GM23338 (cell line): Measurements from ENCODE around the gene C1orf21. TPM values are rescaled to one million over a fixed set of nuclear protein-coding genes. Genes with fewer than 3 reads are reported as not detected.

Source experiments
- ATAC-seq: fragments of 200-7000 bp; cut with Tn5 transposase; 3 replicates; pipeline ENCODE4 v1.9.1; 2020
- DNase-seq: peaks from one replicate; pipeline ENCODE4 v3.0.0-alpha.2; 2015; ENCODE audit warnings: low spot score
- H2AFZ ChIP-seq: fragments of 200-600 bp; sonication (generic); 2 replicates; pipeline ENCODE4 v1.8.0; 2016; ENCODE audit warnings: antibody characterized with exemption, mild to moderate bottlenecking, moderate library complexity
- H3F3A ChIP-seq: fragments of 200-600 bp; sonication (generic); replicated peaks from 2 replicates; pipeline ENCODE4 v1.8.0; 2017; ENCODE audit warnings: antibody characterized with exemption, mixed run types, low read depth
- H3K27ac ChIP-seq: fragments of 200-600 bp; sonication (generic); 2 replicates; pipeline ENCODE4 v1.6.1; 2016; ENCODE audit warnings: low read depth
- H3K27me3 ChIP-seq: fragments of 200-600 bp; sonication (generic); 2 replicates; pipeline ENCODE4 v1.8.0; 2016; ENCODE audit warnings: mild to moderate bottlenecking, mixed run types, moderate library complexity; ENCODE audit not compliant: insufficient read depth
- H3K36me3 ChIP-seq: fragments of 200-600 bp; sonication (generic); 2 replicates; pipeline ENCODE4 v1.8.0; 2016; ENCODE audit warnings: mild to moderate bottlenecking; ENCODE audit not compliant: insufficient read depth
- H3K4me1 ChIP-seq: fragments of 200-600 bp; sonication (generic); 2 replicates; pipeline ENCODE4 v1.8.0; 2016; ENCODE audit warnings: mild to moderate bottlenecking, moderate library complexity; ENCODE audit not compliant: insufficient read depth
- H3K4me2 ChIP-seq: fragments of 200-600 bp; sonication (generic); 2 replicates; pipeline ENCODE4 v1.7.1; 2017; ENCODE audit warnings: mixed run types
- H3K4me3 ChIP-seq: fragments of 200-600 bp; sonication (generic); 2 replicates; pipeline ENCODE4 v1.6.1; 2016; ENCODE audit warnings: mixed run types
- H3K79me2 ChIP-seq: fragments of 200-600 bp; sonication (generic); replicated peaks from 2 replicates; pipeline ENCODE4 v1.8.0; 2017; ENCODE audit warnings: mild to moderate bottlenecking; ENCODE audit not compliant: insufficient read depth
- H3K9me2 ChIP-seq: fragments of 200-600 bp; sonication (generic); 2 replicates; pipeline ENCODE4 v1.8.0; 2017; ENCODE audit not compliant: insufficient read depth
- H4K20me1 ChIP-seq: fragments of 200-600 bp; sonication (generic); replicated peaks from 2 replicates; pipeline ENCODE4 v1.8.0; 2017; ENCODE audit warnings: mild to moderate bottlenecking; ENCODE audit not compliant: insufficient read depth
- H3K27ac Mint-ChIP-seq: 2 replicates; pipeline ENCODE4 v1.8.0; 2020; ENCODE audit warnings: inconsistent platforms, mild to moderate bottlenecking, moderate library complexity, mixed read lengths
- H3K27me3 Mint-ChIP-seq: 3 replicates; pipeline ENCODE4 v1.8.0; 2022; ENCODE audit warnings: low read depth, mild to moderate bottlenecking, moderate library complexity, mixed read lengths, inconsistent platforms; ENCODE audit not compliant: insufficient read depth, poor library complexity
- H3K36me3 Mint-ChIP-seq: 3 replicates; pipeline ENCODE4 v1.8.0; 2021; ENCODE audit warnings: low read depth, mild to moderate bottlenecking, inconsistent platforms, moderate library complexity, mixed read lengths
- H3K4me1 Mint-ChIP-seq: 3 replicates; pipeline ENCODE4 v1.8.0; 2020; ENCODE audit warnings: mild to moderate bottlenecking, inconsistent platforms, mixed read lengths
- H3K4me3 Mint-ChIP-seq: 3 replicates; pipeline ENCODE4 v1.8.0; 2021; ENCODE audit warnings: moderate library complexity, mild to moderate bottlenecking, inconsistent platforms, mixed read lengths
- H3K9me3 Mint-ChIP-seq: 3 replicates; pipeline ENCODE4 v1.8.0; 2020; ENCODE audit warnings: moderate library complexity, mild to moderate bottlenecking, inconsistent platforms, mixed read lengths
- EZH2 ChIP-seq: fragments of 200-600 bp; sonication (generic); IDR thresholded peaks from one replicate; pipeline ENCODE4 v1.8.0; 2017; ENCODE audit warnings: antibody characterized with exemption, mild to moderate bottlenecking, low read depth; ENCODE audit not compliant: unreplicated experiment
- EZH2phosphoT487 ChIP-seq: fragments of 200-600 bp; sonication (generic); IDR thresholded peaks from one replicate; pipeline ENCODE4 v1.8.1; 2018; ENCODE audit warnings: antibody characterized with exemption; ENCODE audit not compliant: unreplicated experiment
- NANOG ChIP-seq: IDR thresholded peaks from 2 replicates; pipeline ENCODE4 v1.6.1; 2016; ENCODE audit warnings: antibody characterized with exemption, borderline replicate concordance
- ZNF331 ChIP-seq: fragments of 250-450 bp; sonication (Bioruptor Pico); IDR thresholded peaks from 2 replicates; pipeline ENCODE4 v1.5.0; 2020; ENCODE audit warnings: low read depth, mild to moderate bottlenecking, moderate library complexity
- polyA plus RNA-seq: library from polyadenylated mRNA; unstranded; fragments of >200 nt; fragmentation: Nextera tagmentation; extraction: Ambion mirVana; gene quantifications from 2 replicates; pipeline ENCODE4 v1.2.1, GENCODE V29; 2016
- total RNA-seq: library from RNA; depleted of rRNA; stranded (reverse); fragments of >200 nt; shearing (Covaris generic); gene quantifications from 2 replicates; pipeline ENCODE4 v1.2.3, GENCODE V29; 2014
- TF ChIP-seq, protein P1 (sequence below): IDR thresholded peaks from one replicate; pipeline ENCODE4 v1.6.1; 2018; ENCODE audit warnings: antibody characterized with exemption; ENCODE audit not compliant: unreplicated experiment
- TF ChIP-seq, protein P2 (sequence below): IDR thresholded peaks from 2 replicates; pipeline ENCODE4 v1.6.1; 2016; ENCODE audit warnings: antibody characterized with exemption

Gene C1orf21
- total and polyA plus RNA-seq, 2 experiments from 2014 or later = 28.0 to 40.4 TPM

DNA sequence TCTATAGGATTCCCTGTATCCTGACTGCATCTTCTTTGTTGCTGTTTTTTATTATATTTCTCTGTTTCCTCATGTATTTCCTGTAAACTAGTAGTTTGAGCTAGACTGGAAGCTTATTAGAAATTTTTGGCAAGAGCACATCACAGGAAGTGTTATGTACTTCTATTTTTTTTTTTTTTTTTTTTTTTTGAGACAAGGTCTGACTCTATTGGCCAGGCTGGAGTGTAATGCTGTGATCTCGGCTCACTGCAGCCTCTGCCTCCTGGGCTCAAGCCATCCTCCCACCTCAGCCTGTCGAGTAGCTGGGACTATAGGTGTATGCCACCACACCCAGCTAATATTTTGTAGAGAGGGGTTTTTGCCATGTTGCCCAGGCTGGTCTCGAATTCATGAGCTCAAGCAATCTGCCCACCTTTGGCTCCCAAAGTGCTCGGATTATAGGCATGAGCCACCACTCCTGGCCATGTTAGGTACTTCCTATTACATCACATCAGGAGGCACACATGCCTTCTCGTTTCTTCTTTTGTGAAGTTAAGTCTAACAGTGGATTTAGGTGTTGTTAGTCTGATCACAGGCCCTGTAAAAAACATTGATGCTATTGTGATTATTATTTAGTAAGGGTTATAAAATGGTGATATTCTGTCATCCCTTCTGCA lies 12.5 kb downstream of the C1orf21 start:
- Mint-ChIP-seq H3K4me1 (peaks cover 17% of the 10 kb centered on the region), H3K4me3 (no peak overlapping the region), H3K27ac (peak overlapping the region; percentile 63; the same call in 1 of the 2 replicates), H3K9me3 (no peaks in the 10 kb centered on the region), H3K36me3 (no peaks in the 10 kb centered on the region), H3K27me3 (no peaks in the 10 kb centered on the region)
- Histone ChIP-seq H3K27ac (0 out of 2 replicates have a peak overlapping the region, but pooled peaks have one; percentile 8), H3K79me2 (peaks cover 99% of the 10 kb centered on the region), H3K4me2 (no peak overlapping the region), H3K4me3 (no peak overlapping the region), H4K20me1 (no peaks in the 10 kb centered on the region; the same call in 1 of the 2 replicates), H3K9me2 (no peaks in the 10 kb centered on the region), H3K4me1 (peaks cover 2% of the 10 kb centered on the region), H3K36me3 (no peaks in the 10 kb centered on the region), H3K27me3 (no peaks in the 10 kb centered on the region), H2AFZ (no peak overlapping the region), H3F3A (no peaks in the 10 kb centered on the region)
- peak; percentile 46 for DNase-seq
- no peak for TF ChIP-seq NANOG
- no peak for TF ChIP-seq EZH2
- TF ChIP-seq, protein P1, sequence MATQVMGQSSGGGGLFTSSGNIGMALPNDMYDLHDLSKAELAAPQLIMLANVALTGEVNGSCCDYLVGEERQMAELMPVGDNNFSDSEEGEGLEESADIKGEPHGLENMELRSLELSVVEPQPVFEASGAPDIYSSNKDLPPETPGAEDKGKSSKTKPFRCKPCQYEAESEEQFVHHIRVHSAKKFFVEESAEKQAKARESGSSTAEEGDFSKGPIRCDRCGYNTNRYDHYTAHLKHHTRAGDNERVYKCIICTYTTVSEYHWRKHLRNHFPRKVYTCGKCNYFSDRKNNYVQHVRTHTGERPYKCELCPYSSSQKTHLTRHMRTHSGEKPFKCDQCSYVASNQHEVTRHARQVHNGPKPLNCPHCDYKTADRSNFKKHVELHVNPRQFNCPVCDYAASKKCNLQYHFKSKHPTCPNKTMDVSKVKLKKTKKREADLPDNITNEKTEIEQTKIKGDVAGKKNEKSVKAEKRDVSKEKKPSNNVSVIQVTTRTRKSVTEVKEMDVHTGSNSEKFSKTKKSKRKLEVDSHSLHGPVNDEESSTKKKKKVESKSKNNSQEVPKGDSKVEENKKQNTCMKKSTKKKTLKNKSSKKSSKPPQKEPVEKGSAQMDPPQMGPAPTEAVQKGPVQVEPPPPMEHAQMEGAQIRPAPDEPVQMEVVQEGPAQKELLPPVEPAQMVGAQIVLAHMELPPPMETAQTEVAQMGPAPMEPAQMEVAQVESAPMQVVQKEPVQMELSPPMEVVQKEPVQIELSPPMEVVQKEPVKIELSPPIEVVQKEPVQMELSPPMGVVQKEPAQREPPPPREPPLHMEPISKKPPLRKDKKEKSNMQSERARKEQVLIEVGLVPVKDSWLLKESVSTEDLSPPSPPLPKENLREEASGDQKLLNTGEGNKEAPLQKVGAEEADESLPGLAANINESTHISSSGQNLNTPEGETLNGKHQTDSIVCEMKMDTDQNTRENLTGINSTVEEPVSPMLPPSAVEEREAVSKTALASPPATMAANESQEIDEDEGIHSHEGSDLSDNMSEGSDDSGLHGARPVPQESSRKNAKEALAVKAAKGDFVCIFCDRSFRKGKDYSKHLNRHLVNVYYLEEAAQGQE = no peak
- no peak for TF ChIP-seq EZH2phosphoT487
- ATAC-seq = peak; percentile 84

DNA sequence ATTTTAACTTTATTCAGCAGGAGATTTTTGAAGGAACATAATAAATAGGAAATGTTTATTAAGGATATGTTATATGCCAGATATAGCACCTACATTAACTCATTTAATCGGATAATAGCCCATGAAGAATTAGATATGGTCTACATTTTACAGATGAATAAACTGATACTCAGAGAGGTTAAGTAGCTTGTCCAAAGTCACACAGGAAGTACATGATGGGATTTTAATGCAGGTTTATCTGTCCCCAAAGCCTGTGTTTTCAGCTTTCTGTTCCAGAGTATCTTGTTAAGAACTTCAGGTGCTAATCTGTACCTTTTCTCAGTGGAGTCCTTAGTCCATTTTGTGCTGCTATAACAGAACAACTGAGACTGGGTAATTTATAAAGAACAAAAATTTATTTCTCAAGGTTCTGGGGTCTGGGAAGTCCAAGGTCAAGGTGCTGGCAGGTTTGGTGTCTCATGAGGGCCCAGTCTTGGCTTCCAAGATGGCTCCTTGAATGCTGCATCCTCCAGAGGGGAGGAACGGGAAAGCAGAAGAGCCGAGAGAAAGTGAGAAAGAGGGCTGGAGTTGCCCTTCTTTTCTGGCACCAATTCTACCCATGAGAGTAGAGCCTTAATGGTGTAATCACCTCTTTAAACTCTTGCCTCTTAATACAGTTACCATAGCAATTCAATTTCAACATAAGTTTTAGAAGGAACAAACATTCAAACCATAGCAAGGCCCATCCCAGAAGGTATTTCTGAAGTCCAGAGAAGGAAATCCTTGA lies 17.3 kb downstream of the C1orf21 start:
- Mint-ChIP-seq H3K36me3 (no peaks in the 10 kb centered on the region), H3K27me3 (no peaks in the 10 kb centered on the region), H3K9me3 (no peaks in the 10 kb centered on the region), H3K4me3 (no peak overlapping the region), H3K4me1 (peaks cover 54% of the 10 kb centered on the region), H3K27ac (peak overlapping the region; percentile 31; the same call in 1 of the 2 replicates)
- H3K27me3 ChIP-seq = no peaks in the 10 kb centered on the region
- H3K4me1 ChIP-seq = peaks cover 37% of the 10 kb centered on the region
- TF ChIP-seq, protein P1 = no peak
- TF ChIP-seq, protein P2, sequence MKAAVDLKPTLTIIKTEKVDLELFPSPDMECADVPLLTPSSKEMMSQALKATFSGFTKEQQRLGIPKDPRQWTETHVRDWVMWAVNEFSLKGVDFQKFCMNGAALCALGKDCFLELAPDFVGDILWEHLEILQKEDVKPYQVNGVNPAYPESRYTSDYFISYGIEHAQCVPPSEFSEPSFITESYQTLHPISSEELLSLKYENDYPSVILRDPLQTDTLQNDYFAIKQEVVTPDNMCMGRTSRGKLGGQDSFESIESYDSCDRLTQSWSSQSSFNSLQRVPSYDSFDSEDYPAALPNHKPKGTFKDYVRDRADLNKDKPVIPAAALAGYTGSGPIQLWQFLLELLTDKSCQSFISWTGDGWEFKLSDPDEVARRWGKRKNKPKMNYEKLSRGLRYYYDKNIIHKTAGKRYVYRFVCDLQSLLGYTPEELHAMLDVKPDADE = no peak
- TF ChIP-seq ZNF331 (CRISPR knock-in tag) = no peak
- TF ChIP-seq NANOG = no peak
- no peaks in the 10 kb centered on the region; the same call in 1 of the 2 replicates for H3F3A ChIP-seq
- ATAC-seq (no peak), DNase-seq (no peak)
- H4K20me1 ChIP-seq = no peaks in the 10 kb centered on the region; the same call in 1 of the 2 replicates
- H3K27ac ChIP-seq = no peak overlapping the region
- H2AFZ ChIP-seq = no peak overlapping the region
- no peak overlapping the region for H3K4me2 ChIP-seq
- H3K9me2 ChIP-seq = no peaks in the 10 kb centered on the region
- H3K4me3 ChIP-seq = no peak overlapping the region
- H3K36me3 ChIP-seq = no peaks in the 10 kb centered on the region
- peaks cover 96% of the 10 kb centered on the region for H3K79me2 ChIP-seq
